Colonic mucosa (tissue), 4 donors: ENCODE results near the gene BRD7. TPM values are rescaled to one million over a fixed set of nuclear protein-coding genes. Genes with fewer than 3 reads are reported as not detected.
"Not testable (repeated sequence)": the region's sequence is repeated elsewhere in the genome, so short reads cannot be mapped to it uniquely, and the experiment has no call there.

ENCODE experiments used
- DNase-seq: peaks from one replicate; pipeline ENCODE4 v3.0.0-alpha.2; 2020
- H3K27ac ChIP-seq: fragments of 200-600 bp; one replicate; pipeline ENCODE4 v1.8.0; 2021
- H3K27me3 ChIP-seq: fragments of 200-600 bp; one replicate; pipeline ENCODE4 v1.8.0; 2021
- H3K36me3 ChIP-seq: fragments of 200-600 bp; one replicate; pipeline ENCODE4 v1.8.0; 2021
- H3K4me1 ChIP-seq: fragments of 200-600 bp; one replicate; pipeline ENCODE4 v1.8.0; 2021; ENCODE audit warnings: mild to moderate bottlenecking
- H3K4me3 ChIP-seq: fragments of 200-600 bp; one replicate; pipeline ENCODE4 v1.8.0; 2021
- H3K9ac ChIP-seq, 2 donors: one replicate each; pipeline ENCODE4 v1.7.0; 2013; ENCODE audit warnings: control low read depth in 2 of 2, low read depth in 2 of 2, low read length in 2 of 2
- H3K9me3 ChIP-seq: fragments of 200-600 bp; one replicate; pipeline ENCODE4 v1.8.0; 2021
- CTCF ChIP-seq: fragments of 200-600 bp; IDR thresholded peaks from one replicate; pipeline ENCODE4 v1.8.0; 2022; ENCODE audit warnings: antibody characterized with exemption, mild to moderate bottlenecking
- intact Hi-C: fragments of 100-400 bp; cut with DNase I; formaldehyde crosslinking; loops from one replicate; pipeline ENCODE4 v1.14.1; 2022
- total RNA-seq, 2 donors: library from RNA; stranded (reverse); fragmentation: NEBNext Ultra II Directional in 1 of 2; extraction: Animal tissue kit (Norgen Biotek cat#: 25700) in 1 of 2; gene quantifications; one replicate each; pipeline ENCODE4 v1.2.1, GENCODE V29; 2021
- donor health status: healthy.
- donor health status: DM: no; HTN: no; CAD: no.
- donor health status: DM: no; HTN: no; CAD: no.

Gene BRD7
- total RNA-seq, 2 donors from 2014 or later: 69.9 to 76.3 TPM

- intact Hi-C loops: loop anchor here (5.0 kb wide), 2 partner anchors 138 to 333 kb away; no protein-coding TSS in a partner anchor
- DNase-seq: no peak
- Histone ChIP-seq H3K9ac (no peak overlapping the region), H3K9me3 (no peaks in the 10 kb centered on the region), H3K27ac (no peak overlapping the region), H3K4me1 (no peaks in the 10 kb centered on the region), H3K4me3 (no peak overlapping the region), H3K36me3 (no peaks in the 10 kb centered on the region), H3K27me3 (no peaks in the 10 kb centered on the region)
- peak; percentile 62 for TF ChIP-seq CTCF
Observed at GRCh38 chr16:50354629-50355456, 13.9 kb downstream of the BRD7 start.

GRCh38 chr16:50354082-50354481 is 14.7 kb downstream of the BRD7 start:
- Histone ChIP-seq H3K9me3 (no peaks in the 10 kb centered on the region), H3K4me3 (no peak overlapping the region), H3K9ac (no peak overlapping the region), H3K27ac (no peak overlapping the region), H3K36me3 (no peaks in the 10 kb centered on the region), H3K27me3 (no peaks in the 10 kb centered on the region), H3K4me1 (no peaks in the 10 kb centered on the region)
- TF ChIP-seq CTCF: no peak
- DNase-seq: no peak
- intact Hi-C loops: loop anchor here (5.0 kb wide), 1 partner anchor 332 kb away; no protein-coding TSS in a partner anchor

GRCh38 chr16:50351952-50352351 is 16.8 kb downstream of the BRD7 start:
- Histone ChIP-seq H3K9me3 (no peaks in the 10 kb centered on the region), H3K9ac (no peak overlapping the region), H3K4me1 (no peaks in the 10 kb centered on the region), H3K27me3 (no peaks in the 10 kb centered on the region), H3K27ac (no peak overlapping the region), H3K4me3 (no peak overlapping the region), H3K36me3 (no peaks in the 10 kb centered on the region)
- intact Hi-C loops: loop anchor here (5.0 kb wide), 1 partner anchor 330 kb away; no protein-coding TSS in a partner anchor
- TF ChIP-seq CTCF: no peak
- DNase-seq: no peak

GRCh38 chr16:50351116-50351515 is 17.7 kb downstream of the BRD7 start:
- no peak for DNase-seq
- intact Hi-C loops: loop anchor here (5.0 kb wide), 1 partner anchor 329 kb away; no protein-coding TSS in a partner anchor
- Histone ChIP-seq H3K9ac (no peak overlapping the region), H3K27me3 (no peaks in the 10 kb centered on the region), H3K4me3 (no peak overlapping the region), H3K27ac (no peak overlapping the region), H3K4me1 (no peaks in the 10 kb centered on the region), H3K36me3 (no peaks in the 10 kb centered on the region), H3K9me3 (no peaks in the 10 kb centered on the region)
- no peak for TF ChIP-seq CTCF

GRCh38 chr16:50345210-50345609 is 23.6 kb downstream of the BRD7 start:
- not testable (repeated sequence) for H3K36me3 ChIP-seq

GRCh38 chr16:50343566-50343965 is 25.2 kb downstream of the BRD7 start:
- H3K4me3 ChIP-seq, H3K9ac ChIP-seq, H3K4me1 ChIP-seq, H3K36me3 ChIP-seq, H3K9me3 ChIP-seq, intact Hi-C loops, H3K27me3 ChIP-seq, H3K27ac ChIP-seq, DNase-seq: not testable (repeated sequence)

More at GRCh38 chr16:50345210-50345609, 23.6 kb downstream of the BRD7 start:
- intact Hi-C loops, H3K9ac ChIP-seq, H3K27me3 ChIP-seq, H3K4me3 ChIP-seq, DNase-seq, H3K4me1 ChIP-seq, H3K9me3 ChIP-seq, H3K27ac ChIP-seq: not testable (repeated sequence)
